A673 (cell line): ENCODE data around the gene PSMB11. TPM values are rescaled to one million over a fixed set of nuclear protein-coding genes. Genes with fewer than 3 reads are reported as not detected.

Experiments
- Bru-seq: library from RNA; stranded (reverse); fragments of 400-500 nt; gene quantifications from one replicate; lab custom pipeline; 2021; lab: Mats Ljungman, UMichigan
- BruChase-seq, 2 experiments: library from RNA; stranded (reverse); fragments of 400-500 nt; gene quantifications; one replicate each; lab custom pipeline; 2021; lab: Mats Ljungman, UMichigan
- BruUV-seq: library from RNA; stranded (reverse); fragments of 400-500 nt; replicated peaks from 2 replicates; lab custom pipeline; 2021; lab: Mats Ljungman, UMichigan
- CTCF ChIA-PET: fragments of 300-600 bp; sonication (Branson Sonifier 250); formaldehyde crosslinking; loops from one replicate; lab custom pipeline; 2022; ENCODE audit warnings: antibody characterized with exemption; lab: Charles Lee
- POLR2A ChIA-PET: fragments of 300-600 bp; sonication (Branson Sonifier 250); formaldehyde crosslinking; loops from one replicate; lab custom pipeline; 2022; ENCODE audit warnings: antibody characterized with exemption; ENCODE audit not compliant: low non-redundant PET; lab: Charles Lee
- DNase-seq: peaks from one replicate; pipeline ENCODE4 v3.0.0-alpha.2; 2015; ENCODE audit warnings: low spot score
- H3K27ac ChIP-seq: fragments of 200-600 bp; sonication (generic); 2 replicates; pipeline ENCODE4 v1.5.1; 2016; ENCODE audit warnings: mixed run types, low read depth, mild to moderate bottlenecking, mixed read lengths, antibody characterized with exemption, low read length; ENCODE audit not compliant: poor library complexity, severe bottlenecking
- H3K27me3 ChIP-seq: fragments of 200-600 bp; sonication (generic); replicated peaks from 2 replicates; pipeline ENCODE4 v1.6.1; 2017; ENCODE audit warnings: mixed run types, low read depth, mild to moderate bottlenecking, mixed read lengths, antibody characterized with exemption, low read length; ENCODE audit not compliant: insufficient read depth, poor library complexity
- H3K36me3 ChIP-seq: fragments of 200-600 bp; sonication (generic); 2 replicates; pipeline ENCODE4 v1.6.1; 2016; ENCODE audit warnings: mixed run types, mild to moderate bottlenecking, mixed read lengths, antibody characterized with exemption, low read length; ENCODE audit not compliant: insufficient read depth, poor library complexity, severe bottlenecking
- H3K4me1 ChIP-seq: fragments of 200-600 bp; sonication (generic); 2 replicates; pipeline ENCODE4 v1.6.1; 2017; ENCODE audit warnings: mixed run types, mild to moderate bottlenecking, mixed read lengths, antibody characterized with exemption, low read length; ENCODE audit not compliant: insufficient read depth, poor library complexity, severe bottlenecking
- H3K4me3 ChIP-seq: fragments of 200-600 bp; sonication (generic); 2 replicates; pipeline ENCODE4 v1.5.1; 2016; ENCODE audit warnings: low read depth, mixed run types, mild to moderate bottlenecking, mixed read lengths, low read length; ENCODE audit not compliant: poor library complexity, severe bottlenecking
- H3K9me3 ChIP-seq: fragments of 200-600 bp; sonication (generic); 2 replicates; pipeline ENCODE4 v1.6.1; 2016; ENCODE audit warnings: mixed run types, low read depth, mild to moderate bottlenecking, mixed read lengths, antibody characterized with exemption, low read length; ENCODE audit not compliant: poor library complexity, severe bottlenecking
- EZH2 ChIP-seq: fragments of 200-600 bp; sonication (generic); IDR thresholded peaks from 2 replicates; pipeline ENCODE4 v1.6.1; 2017; ENCODE audit warnings: borderline replicate concordance, low read depth, mild to moderate bottlenecking, mixed read lengths, antibody characterized with exemption, low read length; ENCODE audit not compliant: poor library complexity, severe bottlenecking
- intact Hi-C: fragments of 100-400 bp; cut with micrococcal nuclease; formaldehyde crosslinking; loops from one replicate; pipeline ENCODE4 v1.10.0; 2022; ENCODE audit not compliant: unreplicated experiment
- long read RNA-seq: library from polyadenylated mRNA; stranded (forward); transcript quantifications from one replicate; pipeline ENCODE4 v2.0.0, GENCODE V29; 2022
- total RNA-seq: library from RNA; stranded (reverse); gene quantifications from 2 replicates; pipeline ENCODE4 v1.2.3, GENCODE V29; 2021
- TF ChIP-seq, protein P1 (sequence below): fragments of 300-800, 200-600 bp; sonication (generic); conservative IDR thresholded peaks from 2 replicates; pipeline ENCODE4 v1.5.1; 2017; ENCODE audit warnings: low read depth, mild to moderate bottlenecking, antibody characterized with exemption, low read length, moderate library complexity, mixed read lengths

The PSMB11 gene, protein sequence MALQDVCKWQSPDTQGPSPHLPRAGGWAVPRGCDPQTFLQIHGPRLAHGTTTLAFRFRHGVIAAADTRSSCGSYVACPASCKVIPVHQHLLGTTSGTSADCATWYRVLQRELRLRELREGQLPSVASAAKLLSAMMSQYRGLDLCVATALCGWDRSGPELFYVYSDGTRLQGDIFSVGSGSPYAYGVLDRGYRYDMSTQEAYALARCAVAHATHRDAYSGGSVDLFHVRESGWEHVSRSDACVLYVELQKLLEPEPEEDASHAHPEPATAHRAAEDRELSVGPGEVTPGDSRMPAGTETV
- total RNA-seq (not detected in 2 replicates), Bru-seq, nascent RNA (percentile 16 among the genes with signal in this experiment), BruChase-seq, experiment 1, labeled RNA remaining after a 2-hour chase (not detected), BruChase-seq, experiment 2, labeled RNA remaining after a 6-hour chase (not detected)
- long read RNA-seq, result 0 reads

DNA sequence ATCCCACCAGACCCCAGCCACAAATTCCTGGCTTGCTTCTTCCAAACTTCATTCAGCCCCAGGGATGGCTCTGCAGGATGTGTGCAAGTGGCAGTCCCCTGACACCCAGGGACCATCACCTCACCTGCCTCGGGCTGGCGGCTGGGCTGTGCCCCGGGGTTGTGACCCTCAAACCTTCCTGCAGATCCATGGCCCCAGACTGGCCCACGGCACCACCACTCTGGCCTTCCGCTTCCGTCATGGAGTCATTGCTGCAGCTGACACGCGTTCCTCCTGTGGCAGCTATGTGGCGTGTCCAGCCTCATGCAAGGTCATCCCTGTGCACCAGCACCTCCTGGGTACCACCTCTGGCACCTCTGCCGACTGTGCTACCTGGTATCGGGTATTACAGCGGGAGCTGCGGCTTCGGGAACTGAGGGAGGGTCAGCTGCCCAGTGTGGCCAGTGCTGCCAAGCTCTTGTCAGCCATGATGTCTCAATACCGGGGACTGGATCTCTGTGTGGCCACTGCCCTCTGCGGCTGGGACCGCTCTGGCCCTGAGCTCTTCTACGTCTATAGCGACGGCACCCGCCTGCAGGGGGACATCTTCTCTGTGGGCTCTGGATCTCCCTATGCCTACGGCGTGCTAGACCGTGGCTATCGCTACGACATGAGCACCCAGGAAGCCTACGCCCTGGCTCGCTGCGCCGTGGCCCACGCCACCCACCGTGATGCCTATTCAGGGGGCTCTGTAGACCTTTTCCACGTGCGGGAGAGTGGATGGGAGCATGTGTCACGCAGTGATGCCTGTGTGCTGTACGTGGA lies at the start of gene PSMB11:
TSS of gene PSMB11 (plus strand) at position 51 of the 804 bp plus-strand sequence. CDS start at position 65, 14 bp downstream.
- no peaks in the 10 kb centered on the region for H3K36me3 ChIP-seq
- H3K27ac ChIP-seq, result no peak within 1 kb of the TSS
- POLR2A ChIA-PET, result interaction anchor here (0.5 kb wide), 1 partner anchor 13 kb away, joined by 3 read pairs; no protein-coding TSS in a partner anchor
- H3K4me3 ChIP-seq, result no peak within 1 kb of the TSS
- CTCF ChIA-PET, result interaction anchor here (0.9 kb wide), 1 partner anchor 53 kb away, joined by 3 read pairs; no protein-coding TSS in a partner anchor
- no peaks in the 10 kb centered on the region for H3K4me1 ChIP-seq
- H3K9me3 ChIP-seq, result no peaks in the 10 kb centered on the region
- no peaks in the 10 kb centered on the region for H3K27me3 ChIP-seq
- no peak for TF ChIP-seq EZH2
- TF ChIP-seq, protein P1, sequence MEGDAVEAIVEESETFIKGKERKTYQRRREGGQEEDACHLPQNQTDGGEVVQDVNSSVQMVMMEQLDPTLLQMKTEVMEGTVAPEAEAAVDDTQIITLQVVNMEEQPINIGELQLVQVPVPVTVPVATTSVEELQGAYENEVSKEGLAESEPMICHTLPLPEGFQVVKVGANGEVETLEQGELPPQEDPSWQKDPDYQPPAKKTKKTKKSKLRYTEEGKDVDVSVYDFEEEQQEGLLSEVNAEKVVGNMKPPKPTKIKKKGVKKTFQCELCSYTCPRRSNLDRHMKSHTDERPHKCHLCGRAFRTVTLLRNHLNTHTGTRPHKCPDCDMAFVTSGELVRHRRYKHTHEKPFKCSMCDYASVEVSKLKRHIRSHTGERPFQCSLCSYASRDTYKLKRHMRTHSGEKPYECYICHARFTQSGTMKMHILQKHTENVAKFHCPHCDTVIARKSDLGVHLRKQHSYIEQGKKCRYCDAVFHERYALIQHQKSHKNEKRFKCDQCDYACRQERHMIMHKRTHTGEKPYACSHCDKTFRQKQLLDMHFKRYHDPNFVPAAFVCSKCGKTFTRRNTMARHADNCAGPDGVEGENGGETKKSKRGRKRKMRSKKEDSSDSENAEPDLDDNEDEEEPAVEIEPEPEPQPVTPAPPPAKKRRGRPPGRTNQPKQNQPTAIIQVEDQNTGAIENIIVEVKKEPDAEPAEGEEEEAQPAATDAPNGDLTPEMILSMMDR, result no peak
- no TSS peak for BruUV-seq
- intact Hi-C loops, result no loop called here
- DNase-seq, result no peak

DNA sequence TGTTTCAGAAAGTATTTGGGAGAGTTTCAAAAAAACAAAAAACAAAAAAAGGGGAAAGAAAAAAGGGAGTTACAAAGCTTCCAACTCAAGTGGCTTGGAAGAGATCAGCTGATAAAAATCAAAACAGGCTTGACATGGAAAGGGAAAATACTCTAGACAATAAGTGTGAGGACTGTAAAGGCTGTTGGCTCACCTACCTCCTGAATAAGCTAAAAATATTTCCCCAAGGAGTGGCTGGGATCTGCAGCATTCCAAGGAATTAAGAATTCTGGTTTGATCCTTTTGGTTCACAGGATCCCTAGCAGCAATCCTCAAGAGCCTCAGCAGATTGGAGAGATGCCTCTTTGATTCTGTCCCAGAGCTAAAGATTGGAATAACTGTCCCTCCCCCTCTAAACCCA lies 48.5 kb upstream of the PSMB11 start:
- DNase-seq, result no peak
- no TSS peak for BruUV-seq
- no peaks in the 10 kb centered on the region for H3K9me3 ChIP-seq
- no peak overlapping the region for H3K4me3 ChIP-seq
- ChIA-PET POLR2A (no interaction called here), CTCF (interaction anchor here (0.6 to 3.7 kb wide), 3 partner anchors 14 to 1051 kb away, joined by 4 to 134 read pairs (median 17); partner anchors contain the start of gene CDH24)
- H3K27ac ChIP-seq, result no peak overlapping the region
- no peaks in the 10 kb centered on the region for H3K27me3 ChIP-seq
- intact Hi-C loops, result loop anchor here (5.0 kb wide), 1 partner anchor 194 kb away; no protein-coding TSS in a partner anchor
- H3K4me1 ChIP-seq, result peaks cover 36% of the 10 kb centered on the region
- no peaks in the 10 kb centered on the region for H3K36me3 ChIP-seq
- TF ChIP-seq, protein P1, result no peak
- TF ChIP-seq EZH2, result no peak

DNA sequence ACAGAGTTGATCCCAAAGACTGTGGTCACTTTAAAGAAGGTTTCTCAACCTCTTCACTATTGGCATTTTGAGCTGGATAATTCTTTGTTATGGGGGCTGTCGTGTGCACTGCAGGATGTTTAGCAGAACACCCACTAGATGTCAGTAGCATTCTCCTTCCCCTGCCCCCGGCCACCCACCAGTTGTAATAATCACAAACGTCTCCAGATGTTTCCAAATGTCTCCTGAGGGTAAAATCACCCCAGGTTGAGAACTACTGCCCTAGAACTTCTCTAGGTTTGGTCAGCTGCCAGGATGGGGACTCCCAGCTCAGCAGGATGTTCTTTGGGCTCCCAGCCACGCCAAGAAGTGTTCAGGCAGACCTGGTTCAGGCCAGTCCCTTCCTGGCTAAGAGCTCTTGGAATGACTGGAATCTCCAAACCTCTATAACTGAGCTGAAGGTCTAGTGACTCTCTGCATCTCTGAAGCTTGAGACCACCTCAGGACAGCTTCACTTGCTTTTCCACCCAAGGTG lies 47.2 kb upstream of the PSMB11 start:
- Histone ChIP-seq H3K27ac (peak overlapping the region; percentile 22), H3K4me1 (peaks cover 37% of the 10 kb centered on the region), H3K9me3 (no peaks in the 10 kb centered on the region), H3K27me3 (no peaks in the 10 kb centered on the region), H3K36me3 (no peaks in the 10 kb centered on the region), H3K4me3 (no peak overlapping the region)
- ChIA-PET POLR2A (interaction anchor here (0.5 kb wide), 1 partner anchor 9 kb away, joined by 5 read pairs; no protein-coding TSS in a partner anchor), CTCF (interaction anchor here (0.6 to 3.7 kb wide), 18 partner anchors 8 to 425 kb away, joined by 3 to 134 read pairs (median 6); partner anchors contain the start of genes ACIN1, AJUBA, C14orf119 and CDH24)
- no TSS peak for BruUV-seq
- DNase-seq, result peak; percentile 86
- intact Hi-C loops, result loop anchor here (1.0 to 5.0 kb wide), 3 partner anchors 59 to 192 kb away; no protein-coding TSS in a partner anchor
- TF ChIP-seq EZH2, result no peak
- TF ChIP-seq, protein P1, result peak; percentile 88
